ENCODE measurements around the gene PUS10. TPM values are rescaled to one million over a fixed set of nuclear protein-coding genes. Genes with fewer than 3 reads are reported as not detected.
"Not testable (repeated sequence)": the region's sequence is repeated elsewhere in the genome, so short reads cannot be mapped to it uniquely, and the experiment has no call there.

PUS10 gene
- polyA plus RNA-seq, 3 donors: 2.0 to 3.0 (median 2.8) TPM

GRCh38 chr2:60901296-60901695, 116.8 kb downstream of the PUS10 start:
- peaks cover 100% of the 10 kb centered on the region for H4K20me1 ChIP-seq (ENCODE audit: insufficient read depth, low read length)
- H3K36me3 ChIP-seq (replicated peaks in 1 of 2; ENCODE audit: control insufficient read depth in 1 of 2, insufficient read depth in 2 of 2, low read length in 2 of 2): peaks cover 86 to 100% of the 10 kb centered on the region in 2 donors
- H2AFZ ChIP-seq (ENCODE audit: insufficient read depth, low read depth, low read length, poor library complexity, severe bottlenecking); H3K9me3 Mint-ChIP-seq; DNase-seq; H3K4me3 ChIP-seq (replicated peaks in 1 of 3; ENCODE audit: low read depth in 2 of 3, low read length in 3 of 3); H3K27me3 Mint-ChIP-seq (ENCODE audit: low read depth in 3 of 3); H3K9ac ChIP-seq (ENCODE audit: insufficient read depth, low read length, poor library complexity, severe bottlenecking); H3K27ac ChIP-seq (ENCODE audit: low read depth in 1 of 2, low read length in 2 of 2); H3K27me3 ChIP-seq (ENCODE audit: control insufficient read depth in 2 of 2, insufficient read depth in 2 of 2, low read length in 2 of 2); H3K4me1 ChIP-seq (ENCODE audit: control insufficient read depth in 1 of 2, insufficient read depth in 2 of 2, low read length in 2 of 2); intact Hi-C loops (cut with micrococcal nuclease); H3K4me3 Mint-ChIP-seq; H3K4me1 Mint-ChIP-seq; H3K9me3 ChIP-seq (replicated peaks in 1 of 2; ENCODE audit: control insufficient read depth in 1 of 2, insufficient read depth in 1 of 2, low read length in 2 of 2); H3K4me2 ChIP-seq (replicated peaks; ENCODE audit: extremely low read depth, low read length, poor library complexity, severe bottlenecking): not testable (repeated sequence)
- H3K79me2 ChIP-seq (ENCODE audit: insufficient read depth, low read length): peaks cover 77% of the 10 kb centered on the region
- WGBS (ENCODE audit: insufficient coverage): 96% methylated on average over 4 of the region's 6 CpGs
- peak overlapping the region in 1 of 7 donors; percentile 36 for H3K27ac Mint-ChIP-seq
- peaks cover 79 to 94% of the 10 kb centered on the region in 2 donors for H3K36me3 Mint-ChIP-seq

- intact Hi-C loops (cut with micrococcal nuclease): loop anchor here in 1 of 2 donors (1.0 kb wide), 1 partner anchor 15 kb away; no protein-coding TSS in a partner anchor
- no CpG with 5 or more reads among the region's 1 CpG for WGBS (ENCODE audit: insufficient coverage)
- TF ChIP-seq CTCF (IDR thresholded peaks at IDR 0.05): no peak
- no peaks in the 10 kb centered on the region for H3K4me1 Mint-ChIP-seq
- Histone ChIP-seq H3K4me3 (replicated peaks in 1 of 3; ENCODE audit: low read depth in 2 of 3, low read length in 3 of 3) (no peak overlapping the region), H3K27ac (ENCODE audit: low read depth in 1 of 2, low read length in 2 of 2) (no peak overlapping the region), H4K20me1 (ENCODE audit: insufficient read depth, low read length) (peaks cover 100% of the 10 kb centered on the region), H3K4me2 (replicated peaks; ENCODE audit: extremely low read depth, low read length, poor library complexity, severe bottlenecking) (no peak overlapping the region), H2AFZ (ENCODE audit: insufficient read depth, low read depth, low read length, poor library complexity, severe bottlenecking) (no peak overlapping the region), H3K9ac (ENCODE audit: insufficient read depth, low read length, poor library complexity, severe bottlenecking) (no peak overlapping the region), H3K27me3 (ENCODE audit: control insufficient read depth in 2 of 2, insufficient read depth in 2 of 2, low read length in 2 of 2) (no peaks in the 10 kb centered on the region), H3K79me2 (ENCODE audit: insufficient read depth, low read length) (peaks cover 82% of the 10 kb centered on the region), H3K4me1 (ENCODE audit: control insufficient read depth in 1 of 2, insufficient read depth in 2 of 2, low read length in 2 of 2) (no peaks in the 10 kb centered on the region), H3K36me3 (replicated peaks in 1 of 2; ENCODE audit: control insufficient read depth in 1 of 2, insufficient read depth in 2 of 2, low read length in 2 of 2) (peaks cover 86 to 99% of the 10 kb centered on the region in 2 donors), H3K9me3 (replicated peaks in 1 of 2; ENCODE audit: control insufficient read depth in 1 of 2, insufficient read depth in 1 of 2, low read length in 2 of 2) (no peaks in the 10 kb centered on the region)
- no peak overlapping the region for H3K4me3 Mint-ChIP-seq
- H3K27ac Mint-ChIP-seq: peak overlapping the region in 3 of 7 donors; percentile 8 to 52 (median 50)
- no peak for DNase-seq
- peaks cover 73 to 92% of the 10 kb centered on the region in 2 donors for H3K36me3 Mint-ChIP-seq
- H3K27me3 Mint-ChIP-seq (ENCODE audit: low read depth in 3 of 3): no peaks in the 10 kb centered on the region
- no peaks in the 10 kb centered on the region for H3K9me3 Mint-ChIP-seq
Measured at GRCh38 chr2:60899892-60900249, 118.2 kb downstream of the PUS10 start.

Measured in CD14-positive monocyte (primary cell).